GM19397 (cell line): ENCODE results near the gene DAND5.
A peak's percentile ranks its signal among the peaks of the same experiment; 100 is the strongest.

Experiments
- ATAC-seq: cut with Tn5 transposase; IDR thresholded peaks from one replicate; pipeline ENCODE4 v1.9.1; 2021; ENCODE audit warnings: mild to moderate bottlenecking, moderate library complexity; ENCODE audit not compliant: unreplicated experiment

The DAND5 gene, protein sequence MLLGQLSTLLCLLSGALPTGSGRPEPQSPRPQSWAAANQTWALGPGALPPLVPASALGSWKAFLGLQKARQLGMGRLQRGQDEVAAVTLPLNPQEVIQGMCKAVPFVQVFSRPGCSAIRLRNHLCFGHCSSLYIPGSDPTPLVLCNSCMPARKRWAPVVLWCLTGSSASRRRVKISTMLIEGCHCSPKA

DNA sequence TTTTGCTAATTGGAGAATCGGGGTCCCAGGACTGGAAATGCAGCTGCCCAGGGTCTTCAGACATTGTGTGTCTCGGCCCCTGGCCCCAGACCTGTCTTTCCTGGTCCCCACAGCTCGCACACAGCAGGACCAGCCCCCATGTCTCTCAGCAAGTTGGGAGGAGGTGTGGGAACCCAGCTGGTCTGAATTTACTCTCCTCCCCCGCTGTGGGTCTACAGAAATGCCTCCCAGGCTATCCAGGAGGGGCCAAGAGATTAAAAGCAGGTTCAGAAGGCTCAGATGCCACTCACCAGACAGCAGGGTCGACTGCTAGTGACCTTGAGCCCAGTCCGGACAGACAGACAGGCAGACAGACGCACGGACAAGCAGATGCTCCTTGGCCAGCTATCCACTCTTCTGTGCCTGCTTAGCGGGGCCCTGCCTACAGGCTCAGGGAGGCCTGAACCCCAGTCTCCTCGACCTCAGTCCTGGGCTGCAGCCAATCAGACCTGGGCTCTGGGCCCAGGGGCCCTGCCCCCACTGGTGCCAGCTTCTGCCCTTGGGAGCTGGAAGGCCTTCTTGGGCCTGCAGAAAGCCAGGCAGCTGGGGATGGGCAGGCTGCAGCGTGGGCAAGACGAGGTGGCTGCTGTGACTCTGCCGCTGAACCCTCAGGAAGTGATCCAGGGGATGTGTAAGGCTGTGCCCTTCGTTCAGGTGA lies at the start of gene DAND5:
Gene DAND5, plus strand, starts transcription at position 285 of the 697 bp plus-strand sequence. Its CDS starts 85 bp downstream, at position 370.
- ATAC-seq, result no peak

DNA sequence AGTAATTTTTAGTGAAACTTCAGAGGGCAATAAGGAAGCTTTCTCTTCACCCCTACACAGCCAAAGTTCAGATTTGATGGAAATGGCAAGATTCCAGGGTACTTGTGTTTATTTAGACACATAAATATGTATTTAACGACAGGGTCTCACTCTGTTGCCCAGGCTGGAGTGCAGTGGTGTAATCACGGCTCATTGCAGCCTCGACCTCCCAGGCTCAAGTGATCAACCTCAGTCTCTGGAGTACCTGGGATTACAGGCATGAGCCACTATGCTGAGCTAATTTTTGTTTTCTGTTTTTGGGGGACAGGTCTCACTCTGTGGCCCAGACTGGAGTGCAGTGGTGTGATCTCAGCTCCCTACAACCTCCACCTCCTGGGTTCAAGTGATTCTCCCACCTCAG lies 48.3 kb upstream of the DAND5 start:
- ATAC-seq, result no peak

DNA sequence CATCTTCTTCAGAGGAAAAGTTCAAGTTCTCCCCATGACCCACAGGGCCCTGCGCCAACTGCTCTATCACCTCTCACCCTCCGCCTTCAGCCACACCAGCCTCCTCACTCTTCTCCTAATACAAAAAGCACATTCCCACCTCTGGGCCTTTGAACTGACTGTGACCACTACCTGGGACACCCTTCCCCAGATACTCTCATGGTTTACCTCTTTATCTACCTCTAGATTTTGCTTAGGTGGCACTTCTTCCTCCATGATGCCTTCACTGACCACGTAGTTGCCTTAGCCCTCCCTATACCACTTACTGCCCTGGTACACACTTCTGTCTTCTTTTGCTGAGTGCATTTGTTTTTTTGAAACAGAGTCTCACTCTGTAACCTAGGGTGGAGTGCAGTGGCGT lies 46.4 kb upstream of the DAND5 start:
- ATAC-seq, result no peak

DNA sequence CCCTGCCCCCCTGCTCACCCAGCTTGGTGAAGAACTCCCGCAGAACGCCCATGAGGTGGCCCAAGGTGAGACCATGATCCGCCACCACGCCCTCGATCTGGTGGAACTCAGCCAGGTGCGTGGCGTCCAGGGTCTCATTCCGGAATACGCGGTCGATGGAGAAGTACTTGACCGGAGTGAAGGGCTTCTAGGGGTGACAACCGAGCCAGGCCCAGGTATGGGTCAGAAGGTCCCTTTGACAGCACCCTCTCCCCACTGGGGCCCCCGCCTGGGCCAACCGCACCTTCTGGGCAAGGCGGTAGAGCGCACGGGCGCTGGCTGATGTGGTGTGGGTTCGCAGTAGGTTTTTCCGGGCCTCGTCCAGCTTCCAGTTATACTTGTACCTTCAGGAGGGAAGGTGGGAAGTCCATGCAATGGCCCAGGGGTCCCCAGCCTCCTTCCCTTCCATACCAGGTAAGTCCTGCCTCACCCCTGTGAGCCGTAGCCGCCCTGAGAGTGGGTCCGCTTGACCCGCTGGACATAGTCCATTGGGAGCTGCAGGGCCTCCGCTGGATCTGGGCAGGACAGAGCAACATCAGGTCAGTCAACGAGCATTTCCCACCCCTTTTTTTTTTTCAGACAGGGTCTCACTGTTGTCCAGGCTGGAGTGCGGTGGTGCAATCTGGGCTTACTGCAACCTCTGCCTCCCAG lies 44.6 kb upstream of the DAND5 start:
- ATAC-seq, result no peak

DNA sequence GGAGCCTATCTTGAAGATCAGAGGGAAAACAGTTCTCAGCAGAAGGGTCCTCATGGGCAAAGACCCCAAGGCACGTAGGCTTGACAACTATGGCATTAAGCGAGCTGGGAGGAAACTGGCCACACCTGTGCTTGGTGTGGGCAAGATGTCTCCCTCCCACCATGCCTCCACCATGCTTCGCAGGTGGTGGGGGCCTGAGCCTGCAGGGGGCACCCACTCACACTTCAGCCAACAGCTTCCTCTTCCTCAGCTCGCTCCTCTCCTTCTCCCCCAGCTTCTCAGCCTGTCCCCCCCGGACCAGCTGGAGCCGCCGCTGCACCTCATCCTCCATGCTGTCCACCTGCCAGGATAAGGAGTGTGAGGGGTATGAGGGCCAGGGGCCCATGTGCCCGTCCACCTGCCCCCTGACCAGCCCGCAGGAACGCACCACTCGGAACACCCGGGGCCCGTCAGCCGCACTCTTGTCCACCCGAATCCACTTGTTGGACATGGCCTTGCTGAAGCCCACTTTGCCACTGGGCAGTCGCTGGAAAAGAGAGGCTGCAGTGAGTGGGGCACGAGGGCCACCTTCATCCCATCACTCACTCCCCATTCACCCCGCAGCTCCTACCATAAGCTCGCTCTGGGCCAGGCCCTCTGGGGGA lies 39.3 kb upstream of the DAND5 start:
- no peak for ATAC-seq

DNA sequence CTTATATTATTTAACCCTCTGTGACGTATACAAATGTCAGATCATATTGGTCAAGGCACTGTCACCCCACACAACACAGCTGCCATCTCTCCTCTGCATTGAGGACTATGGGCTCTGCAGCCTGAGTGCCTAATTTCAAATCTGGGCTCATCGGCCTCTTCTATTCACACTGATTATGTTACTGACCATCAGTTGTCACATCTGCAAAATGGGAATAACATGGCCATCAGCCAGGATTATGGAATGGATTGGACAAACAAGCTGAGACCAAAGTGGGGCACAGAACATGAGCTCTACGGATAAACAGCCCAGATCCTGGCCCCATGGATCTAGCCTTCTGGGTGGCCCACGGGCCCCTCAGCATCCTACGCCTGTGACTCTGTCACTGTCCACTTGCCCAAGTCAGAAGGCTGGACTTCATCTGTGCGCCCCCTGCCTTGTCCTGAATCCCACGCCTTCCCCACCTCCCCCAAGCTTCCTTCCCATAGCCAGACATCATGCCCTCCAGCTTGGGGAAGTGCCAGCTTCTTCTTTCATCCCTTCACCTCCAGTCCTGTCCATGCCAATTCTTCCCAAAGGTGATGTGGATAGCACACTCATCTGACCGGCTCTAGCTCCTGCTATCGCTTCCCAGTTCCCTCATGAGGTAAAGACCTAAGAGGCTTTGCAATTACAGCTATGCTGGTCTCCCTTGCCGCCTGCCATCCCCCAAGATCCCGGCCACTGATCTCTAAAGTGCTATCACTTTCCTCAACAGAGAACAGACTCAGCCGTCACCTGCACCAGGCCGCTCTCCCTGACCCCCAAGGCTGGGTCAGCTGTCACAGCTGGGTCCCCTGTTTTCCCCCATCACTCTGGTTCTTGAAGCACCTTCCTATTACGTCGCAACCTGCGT lies 36.7 kb upstream of the DAND5 start:
- no peak for ATAC-seq

DNA sequence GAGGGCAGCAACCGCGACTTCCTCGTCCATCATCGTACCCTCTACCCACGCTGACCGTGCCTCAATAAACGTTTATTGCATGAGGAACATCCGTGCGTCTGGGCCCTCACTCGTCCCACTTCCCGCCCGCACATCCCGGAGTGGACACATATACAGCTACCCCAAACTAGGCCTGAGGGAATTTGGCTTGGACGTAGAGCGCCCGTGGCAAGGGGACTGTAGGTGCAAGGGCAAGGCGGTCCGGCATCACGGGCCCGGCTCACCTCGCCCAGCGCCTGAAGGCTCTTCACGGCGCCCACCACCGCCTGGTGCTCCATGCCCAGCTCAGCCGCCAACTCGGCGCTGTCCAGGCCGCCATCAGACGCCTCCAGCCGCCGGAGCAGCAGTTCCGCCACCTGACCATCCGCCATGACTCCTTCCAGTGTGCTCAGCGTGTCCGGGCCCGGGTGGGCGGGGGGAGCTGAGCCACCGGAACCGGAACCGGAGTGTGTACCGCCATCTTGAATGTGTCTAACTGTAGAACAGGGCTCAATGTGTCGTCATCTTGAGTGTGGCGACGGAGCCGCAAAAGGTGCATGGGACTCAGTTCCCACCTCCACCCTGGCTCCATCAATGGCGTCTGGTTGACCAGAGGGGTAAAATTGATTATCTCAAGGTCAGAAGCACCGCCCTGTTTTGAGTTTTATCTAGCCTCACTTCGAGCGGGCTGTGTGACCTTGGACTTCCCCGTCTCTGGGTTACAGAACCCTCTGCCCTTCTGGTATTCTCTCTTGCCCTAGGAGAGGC lies 35.9 kb upstream of the DAND5 start, which contains the start of gene FARSA:
Gene FARSA, minus strand, starts transcription at position 425 of the 786 bp plus-strand sequence. Its CDS starts 15 bp downstream, at position 410.
- peak; percentile 43 for ATAC-seq

DNA sequence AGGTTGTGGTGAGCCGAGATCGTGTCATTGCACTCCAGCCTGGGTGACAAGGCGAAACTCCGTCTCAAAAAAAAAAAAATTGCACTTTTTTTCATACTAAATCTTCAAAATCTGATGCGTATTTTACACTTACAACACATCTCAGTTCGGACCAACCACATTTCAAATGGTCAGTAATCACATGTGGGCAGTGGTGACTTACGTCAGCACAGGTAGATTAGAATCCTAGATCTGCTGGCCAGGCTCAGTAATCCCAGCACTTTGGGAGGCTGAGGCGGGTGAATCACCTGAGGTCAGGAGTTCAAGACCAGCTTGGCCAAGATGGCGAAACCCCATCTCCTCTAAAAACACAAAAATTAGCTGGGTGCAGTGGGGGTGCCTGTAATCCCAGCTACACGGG lies 34.3 kb upstream of the DAND5 start:
- no peak for ATAC-seq

DNA sequence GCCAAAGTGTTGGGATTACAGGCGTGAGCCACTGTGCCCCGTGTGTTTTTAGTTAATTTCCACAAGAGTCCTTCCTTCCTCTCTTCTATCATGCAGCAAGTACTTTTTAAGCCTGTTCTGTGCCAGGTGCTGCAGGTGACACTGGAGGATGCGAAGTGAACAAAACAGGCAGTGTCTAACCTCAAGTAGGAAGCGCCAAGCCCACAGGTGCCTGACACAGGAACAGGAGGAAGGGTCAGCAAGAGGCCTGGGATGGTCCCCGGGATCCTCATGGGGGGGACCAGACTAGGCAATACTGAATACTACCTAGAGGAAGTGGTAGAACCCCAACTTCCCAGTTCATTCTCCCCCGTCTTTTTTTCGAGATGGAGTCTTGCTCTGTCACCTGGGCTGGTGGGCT lies 32.8 kb upstream of the DAND5 start:
- ATAC-seq, result no peak

DNA sequence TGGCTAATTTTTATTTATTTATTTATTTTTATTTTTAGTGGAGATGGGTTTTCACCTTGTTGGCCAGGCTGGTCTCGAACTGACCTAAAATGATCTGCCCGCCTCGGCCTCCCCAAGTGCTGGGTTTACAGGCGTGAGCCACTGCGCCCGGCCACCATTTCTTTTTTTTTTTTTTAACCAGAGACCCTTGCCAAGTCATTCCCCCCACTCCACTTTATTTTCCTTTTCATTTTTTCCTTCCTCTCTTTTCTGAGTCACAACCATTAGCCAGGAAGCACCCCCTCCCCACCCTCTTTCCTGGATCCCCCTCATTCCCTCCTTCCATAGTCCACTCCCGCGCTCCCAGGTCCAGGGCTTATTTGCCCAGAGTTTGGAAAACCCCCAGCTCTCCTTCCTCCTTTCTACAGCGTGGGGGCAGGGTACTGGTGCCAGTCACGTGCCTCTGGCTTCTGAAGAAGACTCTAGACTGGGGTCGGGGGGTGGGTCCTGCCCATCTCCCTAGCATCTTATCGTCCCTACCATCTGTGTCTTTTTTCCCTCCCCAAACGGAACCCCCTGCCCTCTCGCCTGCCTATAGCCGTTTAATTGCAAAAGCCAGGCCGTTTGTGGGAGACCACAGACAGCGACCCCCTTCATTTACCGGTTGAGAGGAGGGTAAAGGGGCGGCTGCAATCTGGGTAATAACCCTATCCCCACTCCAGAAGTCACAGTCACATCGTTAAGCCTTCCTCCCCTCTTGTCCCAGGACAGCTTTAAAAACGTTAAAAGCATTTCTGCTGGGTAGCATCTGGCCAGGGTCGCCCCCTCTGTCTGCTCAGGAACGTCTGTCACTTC lies 32.1 kb upstream of the DAND5 start:
- ATAC-seq, result no peak

DNA sequence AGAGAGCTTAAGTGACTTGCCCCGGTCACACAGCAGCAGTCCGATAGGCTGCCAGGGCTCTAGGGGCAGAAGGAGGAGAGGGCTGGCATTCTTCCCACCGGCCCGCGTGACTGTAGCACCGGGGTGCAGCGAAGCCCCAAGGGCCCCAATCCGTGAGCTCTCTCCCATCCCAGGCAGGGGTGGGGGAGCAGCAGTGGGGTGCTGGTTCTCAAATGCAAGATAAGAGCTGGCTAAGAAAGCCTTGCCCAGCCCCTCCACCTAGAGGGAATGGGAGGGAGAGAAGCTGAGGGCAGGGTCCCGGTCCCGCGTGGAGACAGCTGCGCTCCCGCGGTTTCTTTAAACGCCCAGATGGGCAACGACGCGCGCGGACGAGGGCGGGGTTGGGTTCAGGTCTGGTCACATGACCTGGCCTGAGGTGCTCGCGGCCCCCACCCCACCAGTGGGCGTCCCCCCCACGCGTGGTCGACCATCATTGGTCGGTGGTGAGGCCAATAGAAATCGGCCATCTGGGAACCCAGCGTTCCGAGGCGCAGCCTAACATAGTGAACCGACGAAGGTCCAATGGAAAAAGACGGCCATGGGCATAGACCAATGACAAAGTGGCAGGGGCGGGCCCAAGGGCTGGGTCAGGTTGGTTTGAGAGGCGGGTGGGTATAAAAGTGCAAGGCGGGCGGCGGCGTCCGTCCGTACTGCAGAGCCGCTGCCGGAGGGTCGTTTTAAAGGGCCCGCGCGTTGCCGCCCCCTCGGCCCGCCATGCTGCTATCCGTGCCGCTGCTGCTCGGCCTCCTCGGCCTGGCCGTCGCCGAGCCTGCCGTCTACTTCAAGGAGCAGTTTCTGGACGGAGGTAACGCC lies 31.2 kb upstream of the DAND5 start, which contains the start of gene CALR:
Gene CALR, plus strand, starts transcription at position 683 of the 852 bp plus-strand sequence. Its CDS starts 71 bp downstream, at position 754.
- peak; percentile 83 for ATAC-seq

DNA sequence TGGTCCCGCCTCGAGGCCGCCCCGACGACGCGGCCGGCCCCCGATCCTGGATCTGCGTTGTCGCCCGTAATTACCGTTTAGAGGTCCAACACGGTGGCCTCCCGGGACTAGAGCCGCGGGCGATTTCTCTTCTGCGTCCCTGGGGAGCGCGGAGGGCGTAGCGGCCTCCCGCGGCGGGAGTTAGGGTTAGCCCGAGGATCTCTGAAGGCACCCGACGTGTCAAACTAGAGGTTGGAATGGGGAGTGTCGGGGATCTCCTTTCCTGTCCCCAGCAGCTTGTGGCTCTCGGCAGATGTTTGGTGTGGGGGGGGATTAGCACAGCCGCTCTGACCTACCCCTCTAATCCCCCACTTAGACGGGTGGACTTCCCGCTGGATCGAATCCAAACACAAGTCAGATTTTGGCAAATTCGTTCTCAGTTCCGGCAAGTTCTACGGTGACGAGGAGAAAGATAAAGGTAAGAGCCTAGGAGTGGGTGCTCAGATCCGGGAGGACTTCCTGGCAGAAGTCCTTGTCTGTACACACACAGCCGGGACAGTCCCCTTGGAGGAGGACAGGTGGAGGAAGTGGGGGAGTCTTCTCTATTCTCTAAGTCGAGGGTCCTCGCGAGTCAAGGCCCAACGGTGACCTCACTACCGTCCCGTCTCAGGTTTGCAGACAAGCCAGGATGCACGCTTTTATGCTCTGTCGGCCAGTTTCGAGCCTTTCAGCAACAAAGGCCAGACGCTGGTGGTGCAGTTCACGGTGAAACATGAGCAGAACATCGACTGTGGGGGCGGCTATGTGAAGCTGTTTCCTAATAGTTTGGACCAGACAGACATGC lies 30.4 kb upstream of the DAND5 start:
- ATAC-seq, result no peak

DNA sequence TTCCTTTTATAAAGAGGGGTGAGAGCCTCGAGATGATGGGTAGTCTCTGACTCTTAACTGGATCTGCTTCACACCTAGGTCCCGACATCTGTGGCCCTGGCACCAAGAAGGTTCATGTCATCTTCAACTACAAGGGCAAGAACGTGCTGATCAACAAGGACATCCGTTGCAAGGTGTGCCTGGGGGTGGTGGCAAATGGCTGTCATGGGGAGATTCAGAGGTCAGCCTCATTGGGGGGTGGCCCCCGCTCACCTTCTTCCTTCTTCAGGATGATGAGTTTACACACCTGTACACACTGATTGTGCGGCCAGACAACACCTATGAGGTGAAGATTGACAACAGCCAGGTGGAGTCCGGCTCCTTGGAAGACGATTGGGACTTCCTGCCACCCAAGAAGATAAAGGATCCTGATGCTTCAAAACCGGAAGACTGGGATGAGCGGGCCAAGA lies 29.4 kb upstream of the DAND5 start:
- ATAC-seq, result no peak

DNA sequence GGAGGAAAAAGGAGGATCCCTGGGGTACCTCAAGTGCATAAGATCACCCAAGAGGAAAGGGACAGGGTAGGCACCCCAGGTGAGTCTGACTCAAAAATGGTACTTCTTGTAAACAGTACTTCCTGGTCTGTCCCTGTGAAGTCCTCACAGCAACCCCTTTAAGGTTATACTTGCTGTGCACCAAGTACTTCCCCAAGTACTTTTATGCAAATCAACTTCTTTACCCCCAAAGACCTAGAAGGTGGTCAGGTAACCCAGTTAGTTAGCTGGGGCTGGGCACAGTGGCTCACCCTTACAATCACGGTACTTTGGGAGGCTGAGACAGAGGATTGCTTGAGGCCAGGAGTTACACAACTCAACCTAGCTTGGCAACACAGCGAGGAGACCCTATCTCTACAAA lies 28.5 kb upstream of the DAND5 start:
- ATAC-seq, result no peak

DNA sequence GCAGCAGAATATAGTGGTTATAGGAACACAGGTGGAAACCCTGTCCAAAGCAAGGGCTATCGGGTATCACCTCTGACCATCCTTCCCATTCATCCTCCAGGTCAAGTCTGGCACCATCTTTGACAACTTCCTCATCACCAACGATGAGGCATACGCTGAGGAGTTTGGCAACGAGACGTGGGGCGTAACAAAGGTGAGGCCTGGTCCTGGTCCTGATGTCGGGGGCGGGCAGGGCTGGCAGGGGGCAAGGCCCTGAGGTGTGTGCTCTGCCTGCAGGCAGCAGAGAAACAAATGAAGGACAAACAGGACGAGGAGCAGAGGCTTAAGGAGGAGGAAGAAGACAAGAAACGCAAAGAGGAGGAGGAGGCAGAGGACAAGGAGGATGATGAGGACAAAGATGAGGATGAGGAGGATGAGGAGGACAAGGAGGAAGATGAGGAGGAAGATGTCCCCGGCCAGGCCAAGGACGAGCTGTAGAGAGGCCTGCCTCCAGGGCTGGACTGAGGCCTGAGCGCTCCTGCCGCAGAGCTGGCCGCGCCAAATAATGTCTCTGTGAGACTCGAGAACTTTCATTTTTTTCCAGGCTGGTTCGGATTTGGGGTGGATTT lies 25.8 kb upstream of the DAND5 start:
- no peak for ATAC-seq

DNA sequence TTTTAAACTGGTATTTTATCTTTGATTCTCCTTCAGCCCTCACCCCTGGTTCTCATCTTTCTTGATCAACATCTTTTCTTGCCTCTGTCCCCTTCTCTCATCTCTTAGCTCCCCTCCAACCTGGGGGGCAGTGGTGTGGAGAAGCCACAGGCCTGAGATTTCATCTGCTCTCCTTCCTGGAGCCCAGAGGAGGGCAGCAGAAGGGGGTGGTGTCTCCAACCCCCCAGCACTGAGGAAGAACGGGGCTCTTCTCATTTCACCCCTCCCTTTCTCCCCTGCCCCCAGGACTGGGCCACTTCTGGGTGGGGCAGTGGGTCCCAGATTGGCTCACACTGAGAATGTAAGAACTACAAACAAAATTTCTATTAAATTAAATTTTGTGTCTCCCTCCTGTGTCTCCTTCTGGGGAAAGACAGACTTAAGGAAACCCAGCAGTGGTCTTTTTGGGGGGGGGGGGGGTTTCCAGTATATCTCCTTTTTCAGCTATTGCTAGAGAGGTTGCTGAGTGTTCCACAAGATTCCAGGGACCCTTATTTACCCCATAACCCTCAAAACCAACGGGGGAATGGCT lies 25.2 kb upstream of the DAND5 start:
- ATAC-seq, result no peak
